NAMALWA (cell line): ENCODE measurements around the gene PIGN.

Experiments used
- DNase-seq: peaks from one replicate; pipeline ENCODE4 v3.0.0-alpha.2; 2015; ENCODE audit warnings: low spot score

Gene PIGN

DNA sequence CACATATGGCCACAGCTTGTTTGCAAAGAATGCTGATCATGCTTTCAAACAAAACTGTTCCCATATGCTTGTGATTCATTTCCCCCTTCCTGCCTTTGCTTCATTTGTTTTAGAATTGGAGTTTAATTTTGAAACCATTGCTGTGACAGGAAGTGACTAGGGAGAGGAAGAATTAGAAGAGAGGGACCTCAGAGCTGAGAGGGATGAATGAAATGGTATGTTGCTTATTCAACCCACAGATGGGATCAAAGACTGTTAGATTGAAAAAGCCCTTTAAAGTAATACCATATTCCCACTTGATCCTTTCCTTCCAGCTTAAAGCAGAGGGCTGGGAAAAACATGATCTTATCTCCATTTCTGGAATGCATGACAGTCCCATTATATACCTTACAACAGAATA is 187.9 kb downstream of the PIGN start:
- DNase-seq: no peak

- no peak for DNase-seq
Observed at GRCh38 chr18:61998335-61998734, 188.5 kb downstream of the PIGN start.

GRCh38 chr18:61995618-61996017 is 191.2 kb downstream of the PIGN start:
- no peak for DNase-seq

- DNase-seq: no peak
Observed at GRCh38 chr18:61993831-61994230, 193.0 kb downstream of the PIGN start.

DNA sequence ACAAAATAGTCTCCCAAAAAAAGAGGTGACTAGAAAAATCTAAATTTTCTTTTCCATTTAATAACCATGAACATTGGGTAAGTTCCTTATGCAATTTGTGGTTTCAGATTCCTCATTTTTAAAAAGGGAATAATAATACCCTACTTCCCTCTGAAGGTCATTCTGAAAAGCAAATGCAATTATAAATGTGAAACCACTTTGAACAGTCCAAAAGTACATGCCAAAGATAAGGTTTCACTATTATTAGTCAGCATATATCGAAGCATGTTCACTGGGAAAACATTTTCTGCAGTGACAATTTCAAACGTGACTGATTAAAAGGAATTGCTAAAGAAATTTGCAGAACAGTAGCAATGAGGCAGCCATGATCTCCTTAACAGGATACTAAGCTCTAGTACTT is 193.9 kb downstream of the PIGN start:
- DNase-seq: no peak

DNA sequence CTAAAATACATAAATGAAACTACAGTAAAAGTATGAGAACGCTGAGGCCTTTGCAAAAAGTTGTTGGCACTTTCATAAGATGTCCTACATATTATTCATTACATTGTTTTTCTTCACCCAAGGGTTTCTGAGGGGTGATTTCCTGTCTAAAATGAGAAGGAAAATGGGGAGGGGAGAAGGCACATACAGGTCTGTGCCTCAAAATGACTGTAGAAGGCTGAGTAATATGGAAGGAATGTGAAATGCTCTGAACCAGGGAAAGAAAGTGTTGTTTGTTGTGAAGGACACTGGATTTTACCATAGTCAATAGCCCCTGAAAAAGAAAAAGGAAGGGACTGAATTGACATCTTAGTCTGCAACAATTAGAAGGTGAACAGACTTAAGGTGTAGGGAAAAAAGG is 194.6 kb downstream of the PIGN start:
- no peak for DNase-seq

DNA sequence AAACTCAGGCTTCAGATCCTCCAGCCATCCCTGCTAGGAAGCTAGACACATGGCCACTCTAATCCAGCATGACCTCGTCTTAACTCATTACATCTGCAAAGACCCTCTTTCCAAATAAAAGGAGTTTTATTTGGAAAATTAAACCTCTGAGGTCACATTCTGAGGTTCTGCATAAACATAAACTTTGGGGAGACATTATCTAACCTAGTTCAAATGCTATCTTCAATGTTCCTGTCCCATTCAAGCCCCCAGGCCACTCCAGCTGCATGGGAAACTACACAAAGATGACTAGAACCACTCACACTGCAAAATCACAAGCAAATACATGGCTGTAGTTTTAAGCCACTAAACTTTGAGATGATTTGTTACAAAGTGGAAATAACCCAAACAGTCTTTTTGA is 195.0 kb downstream of the PIGN start:
- DNase-seq: no peak

GRCh38 chr18:61991201-61991600 is 195.7 kb downstream of the PIGN start:
- DNase-seq: no peak
